Left kidney (tissue), 2 donors: ENCODE measurements around the gene GALR1. TPM values are rescaled to one million over a fixed set of nuclear protein-coding genes. Genes with fewer than 3 reads are reported as not detected.
"Not testable (repeated sequence)": the region's sequence is repeated elsewhere in the genome, so short reads cannot be mapped to it uniquely, and the experiment has no call there.

Experiments used
- DNase-seq: peaks from one replicate; pipeline ENCODE4 v3.0.0-alpha.2; 2013
- polyA plus RNA-seq: library from polyadenylated mRNA; unstranded; fragments of 120-200 nt; gene quantifications from one replicate; pipeline ENCODE4 v1.2.1, GENCODE V29; 2013; ENCODE audit not compliant: insufficient read length

Gene GALR1
- polyA plus RNA-seq, 1 donor: 0.15 TPM

DNA sequence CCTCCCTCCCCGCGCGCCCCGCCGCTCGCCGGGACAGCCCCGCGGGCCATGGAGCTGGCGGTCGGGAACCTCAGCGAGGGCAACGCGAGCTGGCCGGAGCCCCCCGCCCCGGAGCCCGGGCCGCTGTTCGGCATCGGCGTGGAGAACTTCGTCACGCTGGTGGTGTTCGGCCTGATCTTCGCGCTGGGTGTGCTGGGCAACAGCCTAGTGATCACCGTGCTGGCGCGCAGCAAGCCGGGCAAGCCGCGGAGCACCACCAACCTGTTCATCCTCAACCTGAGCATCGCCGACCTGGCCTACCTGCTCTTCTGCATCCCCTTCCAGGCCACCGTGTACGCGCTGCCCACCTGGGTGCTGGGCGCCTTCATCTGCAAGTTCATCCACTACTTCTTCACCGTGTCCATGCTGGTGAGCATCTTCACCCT is 865 bp downstream of the GALR1 start:
- no peak for DNase-seq

DNA sequence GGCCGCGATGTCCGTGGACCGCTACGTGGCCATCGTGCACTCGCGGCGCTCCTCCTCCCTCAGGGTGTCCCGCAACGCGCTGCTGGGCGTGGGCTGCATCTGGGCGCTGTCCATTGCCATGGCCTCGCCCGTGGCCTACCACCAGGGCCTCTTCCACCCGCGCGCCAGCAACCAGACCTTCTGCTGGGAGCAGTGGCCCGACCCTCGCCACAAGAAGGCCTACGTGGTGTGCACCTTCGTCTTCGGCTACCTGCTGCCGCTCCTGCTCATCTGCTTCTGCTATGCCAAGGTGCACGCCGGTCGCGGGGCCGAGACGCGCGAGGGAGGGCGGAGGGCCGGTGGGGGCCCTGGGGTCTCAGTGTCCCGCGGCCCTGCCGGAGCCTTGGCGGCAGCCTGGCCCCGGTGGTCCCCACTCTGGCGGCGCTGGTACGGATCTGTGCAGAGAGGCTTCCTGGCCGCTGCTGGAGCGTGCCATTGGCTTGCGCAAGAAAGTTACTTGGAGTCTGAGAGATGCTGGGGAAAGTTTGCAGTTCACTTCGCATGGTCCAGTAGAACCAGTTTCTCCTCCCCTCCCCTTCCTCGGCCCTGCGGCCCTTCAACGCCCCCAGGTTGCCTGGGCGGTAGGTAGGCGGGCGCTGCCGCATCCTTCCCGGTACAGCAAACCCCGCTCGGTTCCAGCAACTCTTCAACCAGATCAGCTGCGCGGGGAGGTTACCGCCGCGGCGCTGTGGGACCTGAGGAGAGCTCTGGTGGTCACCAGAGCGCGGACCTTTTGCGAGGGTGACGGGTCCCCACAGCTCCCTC is 1.5 kb downstream of the GALR1 start:
- DNase-seq: no peak

DNA sequence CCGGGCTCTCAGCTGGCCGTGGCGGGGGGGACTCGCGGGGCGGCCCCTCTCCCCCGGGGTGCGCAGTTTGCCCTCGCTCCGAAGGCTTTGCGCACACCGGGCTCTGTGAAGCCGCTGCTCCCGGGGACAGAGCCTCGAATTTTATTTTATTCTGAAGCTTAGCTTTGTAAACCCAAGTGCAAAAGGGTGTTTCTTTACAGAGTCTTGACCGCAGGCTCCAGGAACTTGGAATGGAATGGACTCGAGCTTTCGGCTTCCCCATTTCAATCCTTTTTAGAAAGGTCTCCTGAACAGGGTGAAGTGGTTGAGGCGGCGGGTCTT is 2.0 kb downstream of the GALR1 start:
- no peak for DNase-seq

DNA sequence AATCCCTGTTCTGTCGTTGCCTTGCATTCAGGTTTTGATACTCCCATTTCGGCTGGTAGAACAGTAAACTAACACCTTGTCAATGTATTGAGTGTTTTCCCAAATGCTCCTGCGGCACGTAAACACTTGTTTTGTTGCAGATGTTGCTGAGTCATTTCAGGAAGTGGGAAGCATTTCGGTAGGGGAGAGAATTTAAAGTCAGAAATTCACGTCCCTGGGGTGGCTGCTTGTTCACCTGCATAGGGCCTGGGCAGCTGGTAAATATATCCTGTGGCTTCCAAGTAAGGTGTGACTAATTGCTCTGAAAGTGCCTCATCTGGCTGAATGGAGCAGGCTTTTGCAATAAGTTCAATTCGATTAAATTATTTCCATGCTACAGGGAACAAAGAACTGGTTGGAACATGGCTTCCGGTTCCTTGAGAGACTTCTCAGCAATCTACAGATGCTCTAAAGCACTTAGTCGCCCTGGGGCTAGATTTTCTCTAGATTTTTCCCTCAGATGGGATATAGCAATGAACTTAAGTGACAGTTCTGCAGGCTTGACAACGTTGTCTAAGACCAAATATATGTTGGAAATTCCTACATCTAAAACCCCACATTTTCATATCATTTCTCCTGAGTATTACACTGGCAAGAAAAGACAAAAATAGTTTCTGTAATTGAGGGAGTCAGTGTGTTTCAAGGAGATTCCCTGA is 5.2 kb downstream of the GALR1 start:
- no peak for DNase-seq

DNA sequence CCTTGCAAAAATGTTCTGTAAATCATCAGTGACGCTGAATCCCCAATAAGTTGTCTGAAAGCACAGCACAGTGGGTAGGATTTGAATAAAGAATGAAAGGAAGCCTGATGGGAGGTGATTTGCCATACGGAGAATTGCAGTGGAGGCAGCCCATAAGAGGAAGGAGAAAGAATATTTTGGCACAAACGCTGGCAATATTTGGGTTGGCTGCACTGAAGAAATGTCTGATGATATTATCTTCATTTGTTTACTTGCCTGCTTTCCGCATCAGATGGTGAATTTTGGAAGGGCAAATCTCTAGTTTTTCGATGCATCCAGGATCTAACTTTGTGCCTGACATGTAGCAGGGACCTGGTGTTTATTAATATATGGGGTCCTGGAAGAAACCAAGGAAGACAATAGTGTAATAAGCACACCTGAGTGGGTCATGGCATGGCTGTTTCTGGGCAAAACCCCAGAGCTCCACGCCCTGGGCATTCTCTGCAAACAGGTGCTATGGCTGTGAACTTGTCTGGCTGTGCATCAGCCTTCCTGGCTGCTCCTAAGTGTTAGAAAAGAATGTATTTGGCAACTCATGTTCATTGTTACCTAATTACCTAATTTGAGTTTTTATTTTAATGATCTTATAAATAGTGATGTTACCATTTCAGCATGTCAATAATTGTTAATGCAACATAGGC is 5.9 kb downstream of the GALR1 start:
- no peak for DNase-seq

DNA sequence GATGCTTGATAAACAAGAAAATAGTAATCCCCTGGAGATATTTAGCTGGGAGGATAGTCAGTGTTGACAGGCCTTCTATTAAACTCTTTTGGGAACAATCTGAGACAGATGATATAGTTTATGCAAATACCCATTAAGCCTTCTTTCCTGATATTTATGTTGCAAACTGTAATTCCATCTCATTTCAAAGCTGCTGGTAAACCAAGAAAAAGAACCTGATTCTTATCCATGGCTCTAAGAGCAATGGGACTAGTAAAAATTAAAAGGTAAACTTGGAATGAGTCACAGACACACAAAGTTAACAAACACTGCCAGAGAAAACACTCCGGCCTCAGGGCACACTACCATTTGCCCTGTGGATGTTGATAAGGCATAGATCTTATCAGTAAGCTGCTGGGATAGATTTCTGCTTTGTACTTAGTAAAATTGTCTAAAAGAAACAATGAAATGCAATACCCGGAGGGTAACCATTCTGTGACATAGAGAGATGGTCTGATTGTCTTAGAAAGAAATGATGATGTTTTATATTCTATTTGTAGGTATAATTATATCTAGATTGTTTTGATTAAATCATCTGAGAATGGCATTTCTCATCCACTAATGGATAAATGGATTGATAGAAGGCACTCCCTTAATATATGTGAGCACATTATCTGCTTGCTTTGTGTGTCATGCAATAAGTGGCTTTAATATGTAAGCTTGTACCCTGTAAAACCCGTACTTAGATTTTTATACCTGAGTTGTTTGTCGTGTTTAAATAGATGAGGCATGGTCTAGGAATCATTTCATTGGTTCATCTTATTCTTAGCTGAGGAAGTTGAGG is 13.2 kb downstream of the GALR1 start:
- no peak for DNase-seq

DNA sequence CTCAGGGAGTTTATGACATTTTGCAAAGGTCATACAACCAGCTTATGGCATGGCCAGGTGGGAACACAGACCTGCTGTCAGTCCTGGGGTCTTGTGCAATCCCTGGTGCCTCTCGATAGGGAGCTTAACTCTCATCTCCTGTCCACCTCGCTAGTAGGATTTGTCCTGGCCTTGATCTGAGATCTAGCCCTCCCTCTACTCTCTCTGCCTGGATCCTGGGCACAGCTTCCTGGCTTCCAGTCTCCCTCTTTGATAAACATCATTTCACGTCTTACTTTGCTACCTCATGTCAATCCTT is 13.8 kb downstream of the GALR1 start:
- no peak for DNase-seq

DNA sequence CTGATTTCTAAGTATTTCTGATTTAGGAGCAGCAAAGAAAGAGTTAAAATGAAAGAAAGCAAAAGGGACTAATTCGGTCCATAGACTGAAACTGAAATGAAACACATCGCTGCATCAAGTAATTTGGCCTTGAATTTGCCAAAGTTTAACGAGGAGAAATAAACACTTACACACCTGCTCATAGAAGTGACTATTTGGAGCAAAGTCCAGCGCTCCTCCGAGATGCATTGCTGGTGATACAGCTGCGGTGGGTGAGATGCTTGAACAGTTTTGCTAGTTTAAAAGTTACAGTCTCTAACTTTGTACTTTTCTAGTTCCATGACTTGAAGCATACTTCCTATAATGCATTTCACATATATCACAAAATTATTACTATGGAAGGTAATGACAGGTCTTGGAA is 18.3 kb downstream of the GALR1 start:
- DNase-seq: no peak

DNA sequence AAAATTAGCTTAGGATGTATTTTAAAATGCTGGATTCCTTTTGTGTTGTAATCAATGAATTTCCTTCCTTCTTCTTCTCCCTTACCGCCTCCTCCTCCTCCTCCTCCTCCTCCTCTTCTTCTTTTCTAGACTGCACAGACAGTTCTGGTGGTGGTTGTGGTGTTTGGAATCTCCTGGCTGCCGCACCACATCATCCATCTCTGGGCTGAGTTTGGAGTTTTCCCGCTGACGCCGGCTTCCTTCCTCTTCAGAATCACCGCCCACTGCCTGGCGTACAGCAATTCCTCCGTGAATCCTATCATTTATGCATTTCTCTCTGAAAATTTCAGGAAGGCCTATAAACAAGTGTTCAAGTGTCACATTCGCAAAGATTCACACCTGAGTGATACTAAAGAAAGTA is 18.8 kb downstream of the GALR1 start:
- no peak for DNase-seq

DNA sequence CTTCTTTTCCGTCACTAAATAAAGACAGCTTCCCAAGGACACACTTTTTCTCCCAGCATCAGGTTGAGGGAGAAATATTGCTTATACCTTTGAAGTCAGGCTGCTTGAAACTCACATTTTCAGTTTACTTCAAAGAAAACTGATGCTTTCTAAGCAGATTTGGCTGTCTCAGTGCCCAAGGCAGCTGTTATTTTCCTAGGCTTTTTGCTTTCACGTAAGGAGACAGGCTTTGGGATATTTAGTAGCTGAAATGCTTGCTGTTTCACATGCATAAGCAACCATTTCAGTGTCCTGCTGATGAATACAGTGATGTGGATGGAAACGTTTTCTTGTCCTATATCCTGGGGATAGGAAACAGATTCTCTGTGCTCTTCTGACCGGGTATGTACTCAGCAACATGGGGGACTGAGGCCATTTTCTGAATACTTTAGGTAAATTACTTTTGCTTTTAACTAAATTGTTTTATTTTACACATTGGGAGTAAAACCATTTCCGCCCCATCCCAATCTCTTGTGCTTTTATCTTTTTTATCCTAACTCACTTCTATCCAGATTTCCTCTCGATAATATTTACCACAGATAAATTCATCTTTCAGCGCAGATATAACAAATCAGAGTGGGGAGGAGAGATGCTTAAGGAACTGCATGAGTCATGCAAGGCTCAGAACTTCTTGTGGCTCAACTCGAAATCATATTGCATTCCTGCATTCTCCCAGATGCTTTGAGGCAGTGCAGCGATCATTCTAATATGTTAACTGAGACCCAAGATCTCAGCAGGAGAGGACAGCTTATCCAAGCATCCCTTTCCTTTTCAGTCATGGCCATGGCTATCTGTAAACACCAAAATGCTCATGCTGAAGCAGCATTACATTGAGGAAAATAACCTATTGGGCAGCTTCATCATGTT is 22.2 kb downstream of the GALR1 start:
- DNase-seq: no peak

DNA sequence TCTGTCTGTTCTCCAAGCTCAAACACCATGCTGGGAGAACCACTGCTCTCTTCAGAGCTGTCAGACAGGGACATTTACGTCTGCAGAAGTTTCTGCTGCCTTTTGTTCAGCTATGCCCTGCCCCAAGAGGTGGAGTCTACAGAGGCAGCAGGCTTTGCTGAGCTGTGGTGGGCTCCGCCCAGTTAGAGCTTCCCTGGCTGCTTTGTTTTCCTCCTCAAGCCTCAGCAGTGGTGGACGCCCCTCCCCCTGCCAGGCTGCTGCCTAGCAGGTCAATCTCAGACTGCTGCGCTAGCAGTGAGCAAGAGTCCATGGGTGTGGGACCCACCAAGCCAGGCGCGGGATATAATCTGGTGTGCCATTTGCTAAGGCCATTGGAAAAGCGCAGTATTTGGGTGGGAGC is 41.2 kb downstream of the GALR1 start:
- not testable (repeated sequence) for DNase-seq

DNA sequence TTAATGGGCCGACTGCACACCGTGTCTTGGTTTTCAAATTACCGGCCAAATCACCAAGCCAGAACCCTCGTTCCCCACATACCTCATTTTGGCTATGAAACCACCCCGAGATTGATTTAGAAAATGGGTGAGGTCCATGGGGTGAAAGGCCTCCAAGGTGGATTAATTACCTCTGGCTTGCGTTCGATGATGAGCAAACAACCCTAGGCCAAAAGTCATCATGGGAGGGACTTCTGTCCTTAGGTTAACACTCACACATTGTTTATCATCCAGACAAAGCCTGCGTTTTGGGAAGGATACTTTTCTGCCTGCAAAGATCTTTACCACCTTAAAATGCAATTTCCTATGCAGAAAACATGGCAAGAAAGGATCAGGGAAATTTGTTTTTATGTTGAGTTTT is 48.5 kb downstream of the GALR1 start:
- no peak for DNase-seq

DNA sequence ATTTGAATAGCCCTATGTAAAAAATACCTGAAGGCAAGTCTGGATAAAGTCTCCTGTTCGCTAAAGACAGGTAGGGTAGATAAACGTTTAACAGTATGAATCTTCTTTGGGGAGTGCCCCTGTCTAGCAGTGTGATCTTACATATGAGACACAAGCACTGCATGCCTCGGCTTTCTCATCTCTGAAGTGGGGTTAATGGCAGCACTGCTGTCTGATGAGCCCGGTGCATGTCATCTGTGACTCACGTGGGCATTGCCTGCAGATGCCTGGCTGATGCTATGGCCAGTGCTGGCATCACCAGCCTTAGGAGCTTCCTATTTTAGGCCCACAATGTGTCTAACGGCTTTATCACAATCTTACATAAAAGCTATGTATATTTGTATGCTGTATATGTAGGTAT is 50.1 kb downstream of the GALR1 start:
- DNase-seq: no peak

DNA sequence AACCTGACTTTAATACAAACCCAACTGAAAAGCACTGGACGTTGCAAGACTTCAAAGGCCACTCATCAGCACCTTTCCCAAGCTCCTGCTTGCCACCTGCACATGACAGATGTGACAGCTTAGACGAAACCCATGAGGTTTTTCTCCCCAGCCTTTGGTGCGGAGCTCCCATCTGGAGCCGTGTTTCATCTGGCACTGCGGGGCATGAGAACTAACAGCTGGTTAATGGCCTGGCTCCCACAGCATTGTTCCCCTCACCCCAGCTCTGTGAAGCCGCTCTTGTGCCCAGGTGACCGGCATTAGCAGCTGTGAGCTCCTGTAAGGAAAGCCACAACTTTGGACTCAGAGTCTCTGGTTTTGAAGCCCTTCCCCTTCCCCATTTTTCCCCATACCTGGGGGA is 50.9 kb downstream of the GALR1 start:
- DNase-seq: no peak

DNA sequence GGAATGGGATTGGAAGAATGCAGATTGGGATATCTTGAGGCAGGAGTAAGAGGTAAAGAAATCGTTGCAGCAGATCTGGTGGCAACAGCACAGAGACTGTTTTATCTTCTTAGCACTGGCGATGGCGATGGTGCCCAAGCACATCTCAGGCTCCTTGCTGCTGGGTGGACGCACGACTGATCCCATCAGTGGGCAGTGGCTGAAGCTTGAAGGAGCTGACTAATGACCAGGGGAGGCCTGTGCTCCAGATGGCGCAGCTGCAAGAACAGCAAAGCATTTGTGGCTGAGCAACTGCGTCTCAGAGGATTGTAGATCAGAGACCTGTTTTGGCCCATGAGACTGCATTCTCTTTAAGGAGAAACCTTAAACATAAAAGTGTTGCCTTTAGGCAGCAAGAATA is 54.6 kb downstream of the GALR1 start:
- no peak for DNase-seq

DNA sequence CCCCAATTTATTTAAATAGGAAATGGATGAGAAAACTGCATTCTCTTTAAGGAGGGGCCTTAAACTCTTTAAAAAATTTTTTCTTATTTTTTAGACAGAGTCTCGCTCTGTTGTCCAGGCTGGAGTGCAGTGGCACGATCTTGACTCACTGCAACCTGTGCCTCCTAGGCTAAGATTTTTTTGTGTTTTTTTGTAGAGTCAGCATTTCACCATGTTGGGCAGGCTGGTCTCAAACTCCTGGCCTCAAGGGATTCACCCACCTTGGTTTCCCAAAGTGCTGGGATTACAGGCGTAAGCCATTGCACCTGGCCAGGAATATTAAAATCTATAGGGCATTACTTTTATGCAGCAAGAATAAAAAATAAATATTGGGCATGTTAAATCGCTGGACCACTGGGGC is 56.0 kb downstream of the GALR1 start:
- no peak for DNase-seq

DNA sequence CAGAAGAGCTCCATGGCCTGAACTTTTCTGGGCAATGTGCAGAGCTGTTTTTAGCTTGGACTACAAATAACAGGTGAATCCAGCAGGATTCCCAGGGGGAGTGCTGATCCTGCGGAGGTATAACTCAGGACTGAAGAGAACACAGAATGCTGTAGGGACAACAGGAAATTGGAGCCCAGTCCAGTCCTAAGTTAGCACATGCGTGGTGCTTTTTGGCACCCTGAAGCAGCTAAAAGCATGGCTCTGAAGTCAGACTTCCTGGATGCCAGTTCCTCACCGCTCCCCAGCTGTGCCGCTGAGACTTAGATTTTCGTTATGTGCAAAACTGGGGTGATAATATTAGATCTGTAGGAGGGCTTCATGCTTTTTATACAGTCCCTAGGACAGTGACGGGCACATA is 58.6 kb downstream of the GALR1 start:
- DNase-seq: no peak

DNA sequence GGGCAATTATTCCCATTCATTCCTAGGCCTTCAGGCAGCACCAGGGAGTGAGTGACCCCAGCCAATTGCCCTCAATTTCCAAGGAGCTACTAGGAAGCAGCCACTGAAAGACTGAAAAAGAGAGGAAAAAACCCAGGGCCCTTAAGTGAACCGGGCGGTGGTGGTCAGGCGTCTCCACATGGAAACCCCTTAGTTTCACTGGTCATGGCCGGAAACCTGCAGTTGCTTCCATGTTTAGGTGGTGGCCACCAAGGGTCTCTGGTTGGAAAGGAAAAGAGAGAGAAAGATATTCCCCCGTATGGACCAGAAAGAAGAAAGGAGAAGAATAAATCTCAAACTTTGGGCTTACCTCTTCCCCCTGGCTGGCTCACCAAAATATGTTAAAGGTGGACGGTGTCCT is 64.9 kb downstream of the GALR1 start:
- no peak for DNase-seq

DNA sequence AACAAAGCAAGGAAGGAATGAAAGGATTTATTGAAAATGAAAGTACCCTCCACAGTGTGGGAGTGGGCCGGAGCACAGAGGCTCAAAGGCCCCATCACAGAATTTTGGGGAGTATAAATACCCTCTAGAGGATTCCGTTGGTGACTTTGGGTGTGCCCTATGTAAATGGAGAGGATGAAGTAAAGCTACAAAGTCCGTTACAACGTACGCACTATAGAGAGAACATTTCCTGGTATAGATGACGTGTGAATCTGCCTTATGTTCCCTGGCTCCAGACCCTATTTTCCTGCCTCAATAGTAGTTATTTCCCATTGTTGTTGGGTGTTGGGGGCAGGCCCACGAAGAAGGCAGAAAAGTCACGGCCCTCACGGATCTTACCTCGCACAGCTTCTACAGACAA is 65.3 kb downstream of the GALR1 start:
- DNase-seq: no peak

DNA sequence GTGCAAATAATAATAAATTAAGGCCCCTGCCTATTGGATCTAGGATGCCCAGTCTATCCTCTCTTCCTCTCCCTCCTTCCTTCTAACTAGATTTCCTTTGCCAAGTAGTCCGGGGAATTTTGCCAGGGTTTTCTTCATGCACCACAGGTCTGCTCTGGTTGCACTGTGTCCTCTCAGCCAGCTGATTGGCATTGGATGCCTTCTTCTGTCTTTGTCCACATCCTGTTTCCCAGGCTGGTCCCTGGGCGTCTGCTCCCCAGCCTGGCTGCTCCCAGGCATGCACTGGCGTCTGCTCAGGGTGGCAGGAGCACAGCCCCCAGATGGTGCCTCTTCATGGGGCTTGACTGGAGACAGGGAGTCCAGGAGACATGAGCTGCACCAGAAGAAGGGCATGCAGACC is 66.4 kb downstream of the GALR1 start:
- DNase-seq: no peak

DNA sequence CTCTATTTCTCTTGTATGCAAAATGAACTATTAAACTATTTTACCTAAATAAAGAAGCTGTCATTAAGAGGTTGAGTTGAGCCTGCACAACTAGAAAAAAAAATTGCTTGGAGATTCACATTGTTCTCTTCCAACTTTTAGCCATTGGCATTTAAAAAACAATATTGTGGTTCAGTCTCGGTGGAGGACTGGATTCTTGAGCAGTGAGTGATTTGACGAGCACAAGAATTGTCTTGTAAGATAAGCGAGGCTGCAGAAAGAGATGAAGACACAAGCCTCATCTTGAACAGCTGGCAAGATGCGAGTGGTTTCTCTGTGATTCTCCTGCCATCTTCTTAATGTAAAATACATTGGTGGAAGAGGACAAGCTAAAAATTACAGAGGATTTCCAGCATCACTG is 67.0 kb downstream of the GALR1 start:
- no peak for DNase-seq
